Osteocyte (in vitro differentiated cells): ENCODE data around the gene POTEB3. TPM values are rescaled to one million over a fixed set of nuclear protein-coding genes. Genes with fewer than 3 reads are reported as not detected.
A peak's percentile ranks its signal among the peaks of the same experiment; 100 is the strongest.
"Not testable (repeated sequence)": the region's sequence is repeated elsewhere in the genome, so short reads cannot be mapped to it uniquely, and the experiment has no call there.

Experiments used
- DNase-seq: peaks from one replicate; pipeline ENCODE4 v3.0.0; 2021; ENCODE audit warnings: mixed read lengths; ENCODE audit not compliant: unreplicated experiment; ENCODE audit errors: extremely low spot score
- H3K27ac Mint-ChIP-seq: one replicate; pipeline ENCODE4 v1.8.0; 2021; ENCODE audit warnings: mild to moderate bottlenecking, mixed read lengths; ENCODE audit not compliant: unreplicated experiment
- H3K27me3 Mint-ChIP-seq: one replicate; pipeline ENCODE4 v1.8.0; 2021; ENCODE audit warnings: mixed read lengths; ENCODE audit not compliant: unreplicated experiment
- H3K36me3 Mint-ChIP-seq: one replicate; pipeline ENCODE4 v1.8.0; 2021; ENCODE audit warnings: mixed read lengths; ENCODE audit not compliant: unreplicated experiment
- H3K4me1 Mint-ChIP-seq: one replicate; pipeline ENCODE4 v1.8.0; 2021; ENCODE audit warnings: mixed read lengths; ENCODE audit not compliant: unreplicated experiment
- H3K4me3 Mint-ChIP-seq: one replicate; pipeline ENCODE4 v1.8.0; 2021; ENCODE audit warnings: mild to moderate bottlenecking, moderate library complexity, mixed read lengths; ENCODE audit not compliant: unreplicated experiment
- H3K9me3 Mint-ChIP-seq: one replicate; pipeline ENCODE4 v1.8.0; 2021; ENCODE audit warnings: mixed read lengths; ENCODE audit not compliant: unreplicated experiment
- microRNA-seq: library from miRNA; unstranded; fragments of <30 nt; microRNA quantifications from one replicate; pipeline ENCODE4 v1.1.0, GENCODE V29; 2020; ENCODE audit not compliant: unreplicated experiment
- total RNA-seq: library from RNA; stranded (reverse); gene quantifications from 2 replicates; pipeline ENCODE4 v1.2.1, GENCODE V29; 2021

The POTEB3 gene
- total RNA-seq, 1 donor from 2014 or later: not detected

DNA sequence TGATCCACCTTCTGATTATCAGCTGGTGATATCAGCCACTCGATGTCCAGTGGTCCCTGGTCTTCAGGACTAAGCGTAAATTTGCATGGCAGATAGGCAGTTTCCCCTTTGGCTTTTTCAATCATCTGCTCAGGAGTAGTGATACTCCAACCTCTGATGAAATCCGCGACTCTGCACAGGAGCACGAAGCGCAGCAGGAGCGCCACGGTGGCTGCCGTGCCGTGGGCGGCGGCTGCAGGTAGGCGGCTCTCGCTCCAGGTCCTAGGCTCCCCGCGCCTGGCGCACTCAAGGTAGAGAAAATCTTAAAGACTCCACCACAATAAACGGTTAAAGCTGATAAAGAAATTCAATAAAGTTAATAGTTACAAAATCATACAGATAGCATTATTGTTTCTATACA lies 66.6 kb downstream of the POTEB3 start:
- not testable (repeated sequence) for H3K27ac Mint-ChIP-seq, H3K27me3 Mint-ChIP-seq, H3K4me1 Mint-ChIP-seq, H3K36me3 Mint-ChIP-seq, H3K4me3 Mint-ChIP-seq, H3K9me3 Mint-ChIP-seq
- peak; percentile 36 for DNase-seq

DNA sequence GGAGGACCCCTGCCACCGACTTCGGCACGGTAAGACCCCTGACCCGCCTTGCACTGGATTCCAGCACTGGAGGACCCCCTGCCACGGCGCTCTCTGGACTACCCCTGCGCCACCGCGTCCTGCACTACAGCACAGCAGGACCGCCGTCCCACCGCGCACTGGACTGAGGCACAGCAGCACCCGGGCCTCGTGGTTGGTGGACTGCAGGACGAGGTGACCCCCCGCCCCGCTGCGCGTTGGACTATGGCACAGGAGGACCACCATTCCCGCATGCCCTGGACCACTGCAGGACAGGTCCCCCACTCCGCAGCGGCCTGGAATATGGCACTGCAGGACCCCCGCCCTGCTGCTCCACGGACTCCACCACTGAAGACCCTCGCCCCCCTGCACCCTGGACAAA lies 71.1 kb downstream of the POTEB3 start:
- H3K4me1 Mint-ChIP-seq, H3K9me3 Mint-ChIP-seq, H3K36me3 Mint-ChIP-seq, H3K27ac Mint-ChIP-seq, DNase-seq, H3K27me3 Mint-ChIP-seq, H3K4me3 Mint-ChIP-seq: not testable (repeated sequence)

DNA sequence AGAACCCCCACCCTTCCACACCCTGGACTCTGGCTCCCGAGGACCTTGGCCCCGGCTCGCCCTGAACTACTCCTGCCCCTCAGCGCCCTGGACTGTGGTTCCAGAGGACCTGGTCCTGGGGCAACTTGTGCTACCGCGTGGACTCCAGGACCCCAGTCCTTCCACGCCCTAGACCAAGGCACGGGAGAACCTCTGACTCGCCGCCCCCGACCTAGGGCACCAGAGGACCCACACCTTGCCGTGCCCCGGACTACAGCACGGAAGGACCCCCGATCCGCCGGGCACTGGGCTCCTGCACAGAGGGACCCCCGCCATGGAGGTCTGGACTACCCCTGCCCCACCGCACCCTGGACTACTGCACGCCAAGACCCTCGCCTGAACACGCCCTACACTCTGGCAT lies 71.7 kb downstream of the POTEB3 start:
- not testable (repeated sequence) for H3K4me1 Mint-ChIP-seq, H3K9me3 Mint-ChIP-seq, H3K27me3 Mint-ChIP-seq, H3K27ac Mint-ChIP-seq, H3K36me3 Mint-ChIP-seq, H3K4me3 Mint-ChIP-seq
- DNase-seq: peak; percentile 80

Small RNAs within 50 kb of the gene (microRNA-seq; reads per million reads assigned to microRNA genes)
- not detected for gene MIR3118-3
